GM19324 (cell line): ENCODE results near the gene GGCT.
"Not testable (repeated sequence)": the region's sequence is repeated elsewhere in the genome, so short reads cannot be mapped to it uniquely, and the experiment has no call there.

Experiments used
- ATAC-seq: cut with Tn5 transposase; IDR thresholded peaks from one replicate; pipeline ENCODE4 v1.9.1; 2021; ENCODE audit warnings: mild to moderate bottlenecking, moderate library complexity; ENCODE audit not compliant: unreplicated experiment, low FRiP score

Gene GGCT, protein sequence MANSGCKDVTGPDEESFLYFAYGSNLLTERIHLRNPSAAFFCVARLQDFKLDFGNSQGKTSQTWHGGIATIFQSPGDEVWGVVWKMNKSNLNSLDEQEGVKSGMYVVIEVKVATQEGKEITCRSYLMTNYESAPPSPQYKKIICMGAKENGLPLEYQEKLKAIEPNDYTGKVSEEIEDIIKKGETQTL

GRCh38 chr7:30504301-30505173 is at the start of gene GGCT:
Gene GGCT (minus strand): TSS chr7:30504829. CDS start chr7:30504709, 120 bp downstream.
- ATAC-seq = peak; percentile 98

DNA sequence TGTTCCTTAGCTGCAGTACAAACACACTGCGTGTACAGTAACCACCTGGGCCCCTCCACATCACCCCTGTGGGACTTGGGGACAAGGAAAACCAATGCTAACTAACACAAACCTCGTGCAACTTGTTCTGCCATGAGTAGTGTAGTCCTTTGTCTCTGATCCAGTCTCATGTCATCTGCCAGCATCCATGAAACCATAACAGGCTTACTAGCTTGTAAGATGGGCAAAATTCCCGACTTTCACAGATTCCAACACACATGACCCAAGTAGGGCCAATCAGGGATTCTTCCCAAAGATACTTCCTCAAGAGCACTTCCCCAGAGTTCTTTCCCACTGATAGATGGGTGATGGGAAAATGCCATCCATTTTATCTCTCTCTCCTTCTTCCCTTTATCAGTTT is 48.9 kb upstream of the GGCT start:
- ATAC-seq = no peak

GRCh38 chr7:30553141-30553540 is 48.5 kb upstream of the GGCT start:
- ATAC-seq = no peak

- ATAC-seq = no peak
Observed at GRCh38 chr7:30552330-30552729, 47.7 kb upstream of the GGCT start.

DNA sequence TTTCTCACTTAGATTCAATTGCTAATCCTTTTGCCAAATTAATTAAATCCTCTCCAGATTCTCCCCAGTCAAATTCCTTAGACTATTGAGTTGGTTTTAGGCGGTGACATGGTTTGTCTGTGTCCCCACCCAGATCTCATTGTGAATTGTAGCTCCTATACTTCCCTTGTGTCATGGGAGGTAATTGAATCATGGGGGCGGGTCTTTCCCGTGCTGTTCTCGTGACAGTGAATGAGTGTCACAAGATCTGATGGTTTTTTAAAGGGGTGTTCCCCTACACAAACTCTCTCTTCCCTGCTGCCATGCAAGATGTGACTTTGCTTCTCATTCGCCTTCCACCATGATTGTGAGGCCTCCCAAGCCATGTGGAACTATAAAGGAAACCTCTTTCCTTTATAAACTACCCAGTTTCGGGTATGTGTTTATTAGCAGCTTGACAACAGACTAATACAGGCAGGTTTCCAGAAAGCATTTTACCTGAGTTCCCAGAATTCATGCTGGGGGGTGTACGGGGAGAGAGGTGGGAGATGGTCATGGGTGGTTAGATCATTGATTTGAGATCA is 45.4 kb upstream of the GGCT start:
- no peak for ATAC-seq

- no peak for ATAC-seq
Observed at GRCh38 chr7:30548845-30549244, 44.2 kb upstream of the GGCT start.

- no peak for ATAC-seq
Observed at GRCh38 chr7:30546596-30546995, 42.0 kb upstream of the GGCT start.

DNA sequence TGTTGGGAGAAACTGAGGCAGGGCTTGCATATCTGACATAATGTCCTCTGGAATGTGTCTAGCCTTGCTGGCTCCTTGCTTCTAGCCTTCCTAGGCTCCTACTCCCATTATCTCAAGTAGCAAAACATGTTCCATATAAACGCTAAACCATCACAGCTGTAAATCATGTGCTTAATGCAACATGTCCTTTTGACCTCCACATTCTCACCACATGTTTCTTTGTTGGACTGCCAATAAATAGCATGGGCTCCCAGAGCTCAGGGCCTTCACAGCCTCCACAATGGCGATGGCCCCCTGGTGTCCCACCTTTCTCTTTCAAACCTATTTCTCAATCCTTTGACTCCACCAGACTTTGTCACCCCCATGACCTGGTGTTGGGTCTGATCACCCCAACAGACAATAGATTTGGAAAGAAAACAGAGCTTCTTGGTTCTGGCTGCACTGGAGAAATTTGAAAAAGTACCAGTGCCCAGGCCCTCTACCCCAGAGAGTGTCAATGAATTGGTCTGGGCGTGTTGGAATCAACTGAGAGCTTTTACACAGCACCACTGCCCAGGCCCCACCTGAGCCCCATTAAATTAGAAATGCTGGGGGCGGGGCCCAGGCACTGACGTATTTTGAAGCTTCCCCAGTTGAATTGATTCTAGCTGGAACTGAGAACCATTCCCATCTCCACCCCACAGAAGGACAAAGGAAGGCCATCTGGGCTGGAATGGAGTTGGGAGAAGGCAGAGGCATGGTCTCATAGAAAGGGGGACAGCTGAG is 41.3 kb upstream of the GGCT start:
- no peak for ATAC-seq

GRCh38 chr7:30543813-30544525 is 39.3 kb upstream of the GGCT start:
- no peak for ATAC-seq

GRCh38 chr7:30543115-30543514 is 38.5 kb upstream of the GGCT start:
- not testable (repeated sequence) for ATAC-seq

DNA sequence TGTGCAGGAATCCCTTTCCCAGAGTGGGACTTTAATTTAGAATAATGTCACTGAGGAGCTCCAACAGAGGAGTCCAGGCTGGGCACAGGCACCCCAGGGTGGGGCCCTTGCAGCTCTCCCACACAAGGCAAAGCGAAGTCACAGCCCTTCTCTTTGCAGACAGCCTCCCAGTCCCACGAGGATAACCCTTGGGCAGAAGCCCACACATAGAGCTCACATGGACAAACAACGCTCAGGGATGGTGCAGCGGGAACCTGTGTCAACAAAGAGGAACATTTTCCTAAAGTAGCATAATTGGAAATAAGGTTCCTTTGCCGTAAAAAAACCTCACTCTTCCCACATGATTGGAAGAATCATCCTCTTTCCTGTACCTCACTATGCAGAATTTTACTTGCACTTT is 29.3 kb upstream of the GGCT start:
- ATAC-seq = no peak

DNA sequence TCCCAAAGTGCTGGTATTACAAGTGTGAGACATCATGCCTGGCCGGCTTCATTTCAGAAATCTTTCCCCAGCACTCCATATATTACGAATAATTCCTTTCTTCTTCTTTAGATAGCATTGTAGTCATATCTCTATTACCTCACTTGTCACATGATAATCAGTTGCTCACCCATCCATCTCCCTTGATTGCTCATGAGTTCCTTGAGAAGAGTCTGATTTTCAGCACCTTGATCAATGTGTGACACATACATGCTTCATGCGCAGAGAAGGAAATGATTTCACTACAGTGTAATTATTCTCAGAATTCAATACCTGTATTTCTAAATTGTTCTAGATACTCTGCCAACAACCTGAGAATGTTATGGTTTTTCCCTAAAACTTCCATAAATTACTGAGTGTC is 26.7 kb upstream of the GGCT start:
- no peak for ATAC-seq

- no peak for ATAC-seq
Observed at GRCh38 chr7:30530373-30530772, 25.7 kb upstream of the GGCT start.

DNA sequence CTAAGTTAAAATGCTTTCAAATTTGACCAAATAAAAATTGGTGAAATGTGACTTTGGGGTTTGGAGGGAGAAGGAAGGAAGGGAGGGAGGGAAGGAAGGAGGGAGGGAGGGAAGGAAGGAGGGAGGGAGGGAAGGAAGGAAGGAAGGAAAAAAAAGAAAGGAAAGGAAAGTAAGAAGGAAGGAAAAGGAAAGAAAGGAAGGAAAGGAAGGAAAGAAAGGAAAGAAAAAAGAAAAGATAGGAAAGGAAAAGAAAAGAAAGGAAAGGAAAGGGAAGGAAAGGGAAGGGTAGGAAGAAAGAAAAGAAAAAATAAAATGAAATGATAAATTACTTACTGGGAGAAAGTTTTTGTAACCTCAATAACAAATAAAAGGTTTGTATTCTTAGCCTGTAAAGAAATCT is 24.1 kb upstream of the GGCT start:
- ATAC-seq = no peak

- not testable (repeated sequence) for ATAC-seq
Observed at GRCh38 chr7:30527297-30527696, 22.7 kb upstream of the GGCT start.

DNA sequence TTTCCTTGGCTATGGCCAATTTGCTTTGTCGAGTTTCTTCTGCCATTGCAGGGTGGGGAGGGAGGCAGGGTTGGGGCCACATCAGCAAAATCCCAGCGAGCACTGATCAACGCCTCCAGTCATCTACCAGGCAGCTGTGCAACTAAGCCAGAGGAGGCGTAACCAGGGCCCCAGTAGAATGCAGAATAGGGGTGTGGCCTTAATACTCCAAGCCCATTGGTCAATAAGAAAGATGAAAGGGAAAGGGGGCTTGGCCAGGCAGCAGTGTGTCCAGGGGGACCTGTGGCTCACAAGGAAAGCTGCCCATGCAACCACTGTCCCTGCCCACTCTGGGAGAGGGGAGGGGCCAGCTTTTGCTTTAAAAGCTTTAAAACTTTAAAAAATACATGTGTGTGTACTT is 21.5 kb upstream of the GGCT start:
- no peak for ATAC-seq

GRCh38 chr7:30525429-30525828 is 20.8 kb upstream of the GGCT start:
- ATAC-seq = no peak

DNA sequence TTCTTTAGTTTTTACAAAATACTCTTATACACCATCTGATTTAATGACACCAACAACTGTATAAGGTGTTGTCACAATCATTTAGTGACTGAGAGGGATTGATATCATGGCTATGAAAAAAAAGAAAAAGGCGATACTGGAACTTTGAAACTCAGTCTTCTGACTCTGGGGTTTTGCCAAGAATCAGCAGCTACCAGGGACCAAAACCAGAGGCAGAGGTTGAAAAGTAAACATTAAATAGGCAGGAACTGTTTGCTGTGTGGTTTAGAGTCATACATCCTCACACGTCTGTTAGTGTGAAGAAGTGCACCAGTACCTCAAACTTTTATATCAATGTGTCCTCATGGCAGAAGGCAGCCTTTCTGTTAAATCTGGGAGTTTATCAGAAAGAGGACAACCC is 19.9 kb upstream of the GGCT start:
- ATAC-seq = no peak

DNA sequence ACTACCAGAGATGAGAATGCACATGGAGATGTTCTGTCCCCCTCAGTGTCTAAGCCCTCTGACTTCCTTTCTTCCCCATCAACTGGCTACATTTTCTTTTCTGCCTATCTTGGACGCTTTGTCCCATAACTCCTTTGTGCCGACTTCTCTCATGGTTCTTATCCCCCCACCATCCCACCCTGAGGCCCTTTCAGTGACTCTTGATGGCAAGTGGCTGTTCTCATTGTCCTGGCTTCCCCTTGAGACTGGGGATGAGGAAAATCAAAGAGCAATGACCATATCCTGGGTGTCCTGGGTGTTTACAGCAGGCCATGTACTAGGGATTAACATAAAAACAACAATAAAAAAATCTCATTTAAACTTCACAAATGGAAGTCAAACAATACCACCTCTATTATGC is 18.8 kb upstream of the GGCT start:
- ATAC-seq = no peak

DNA sequence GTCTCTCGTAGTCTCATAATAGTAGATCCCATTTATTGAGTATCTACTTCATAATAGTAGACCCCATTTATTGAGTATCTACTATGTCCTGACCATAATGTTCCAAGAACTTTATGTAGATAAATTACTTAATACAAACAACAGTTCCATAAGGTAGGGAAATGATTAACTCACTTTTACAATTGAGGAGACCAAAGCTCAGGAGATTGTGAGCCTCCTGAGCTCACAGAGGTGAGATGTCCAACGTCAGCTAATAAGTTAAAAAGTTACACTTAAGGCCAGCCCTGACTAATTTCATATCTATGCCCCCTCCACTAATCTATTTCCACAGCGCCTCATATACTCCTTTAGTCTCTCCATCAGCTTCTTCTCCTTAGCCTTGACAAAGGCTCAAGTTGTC is 17.5 kb upstream of the GGCT start:
- ATAC-seq = no peak
